K562 (cell line): ENCODE results near the gene ACSL3. TPM values are rescaled to one million over a fixed set of nuclear protein-coding genes. Genes with fewer than 3 reads are reported as not detected.

Experiments used
- ATAC-seq: fragments of 200-7000 bp; cut with Tn5 transposase; 3 replicates; pipeline ENCODE4 v1.9.1; 2020; ENCODE audit warnings: moderate library complexity
- BruUV-seq: library from RNA; stranded (reverse); fragments of 400-500 nt; replicated peaks from 2 replicates; lab custom pipeline; 2021; lab: Mats Ljungman, UMichigan
- CTCF ChIA-PET: fragments of 300-600 bp; formaldehyde crosslinking; extraction: SDS; loops from one replicate; lab custom pipeline; 2021; ENCODE audit warnings: low intra/inter-chr PET ratio; lab: Yijun Ruan, JAX
- POLR2A ChIA-PET: fragments of 300-600, 350-650 bp; sonication (Branson Sonifier 250); formaldehyde crosslinking; extraction: SDS; loops from one replicate; lab custom pipeline; 2021; ENCODE audit warnings: antibody characterized with exemption, inconsistent platforms; lab: Yijun Ruan, JAX
- DNase-seq, 4 experiments: peaks; one replicate each; pipeline versions ENCODE4 v3.0.0 to v3.0.0-alpha.2; 2011 to 2018; ENCODE audit warnings: low spot score in 3 of 4, mixed read lengths in 3 of 4; ENCODE audit errors: extremely low read depth in 1 of 4
- FAIRE-seq: peaks from 2 replicates; lab custom pipeline; 2011; peaks lifted over from hg19 to GRCh38; lab: Jason Lieb, UNC
- H2AFZ ChIP-seq: 2 replicates; pipeline ENCODE4 v1.6.0; 2011; ENCODE audit warnings: low read depth, low read length, control low read depth, inconsistent platforms
- H3K27ac ChIP-seq: fragments of 200-600 bp; 3 replicates; pipeline ENCODE4 v1.8.0; 2011; ENCODE audit warnings: low read depth, mild to moderate bottlenecking, control low read depth, inconsistent platforms, low read length, moderate library complexity, mixed read lengths; ENCODE audit errors: extremely low read depth
- H3K27me3 ChIP-seq, 2 experiments: fragments of 300-600 bp in 1 of 2; 2 replicates in 1 of 2; 3 replicates in 1 of 2; pipeline versions ENCODE4 v1.6.0 to v1.8.0; 2011; ENCODE audit warnings: inconsistent platforms in 2 of 2, low read length in 2 of 2, mild to moderate bottlenecking in 1 of 2, mixed read lengths in 1 of 2, moderate library complexity in 1 of 2; ENCODE audit not compliant: control insufficient read depth in 2 of 2, insufficient read depth in 2 of 2
- H3K36me3 ChIP-seq: fragments of 300-600 bp; 3 replicates; pipeline ENCODE4 v1.8.0; 2011; ENCODE audit warnings: mild to moderate bottlenecking, low read length, inconsistent platforms; ENCODE audit not compliant: control insufficient read depth, insufficient read depth
- H3K4me1 ChIP-seq, 2 experiments: fragments of 200-600 bp in 1 of 2; replicated peaks in 1 of 2; 2 replicates in 1 of 2; 3 replicates in 1 of 2; pipeline versions ENCODE4 v1.5.1 to v1.8.0; 2011; ENCODE audit warnings: inconsistent platforms in 2 of 2, low read length in 2 of 2, mild to moderate bottlenecking in 1 of 2, mixed read lengths in 1 of 2, moderate library complexity in 1 of 2; ENCODE audit not compliant: control insufficient read depth in 2 of 2, insufficient read depth in 2 of 2
- H3K4me2 ChIP-seq: 2 replicates; pipeline ENCODE4 v1.6.1; 2011; ENCODE audit warnings: low read length, control low read depth, inconsistent platforms, mixed read lengths; ENCODE audit not compliant: insufficient read depth
- H3K4me3 ChIP-seq: fragments of 200-600 bp; sonication (generic), shearing (Covaris generic); 2 replicates; pipeline ENCODE4 v1.5.1; 2016; ENCODE audit warnings: control low read depth, inconsistent platforms
- H3K79me2 ChIP-seq: fragments of 200-600 bp; 3 replicates; pipeline ENCODE4 v1.8.0; 2011; ENCODE audit warnings: low read length, inconsistent platforms; ENCODE audit not compliant: control insufficient read depth, insufficient read depth
- H3K9ac ChIP-seq, 2 experiments: 2 replicates each; pipeline versions ENCODE4 v1.6.0 to v1.6.1; 2011; ENCODE audit warnings: low read depth in 2 of 2, low read length in 2 of 2, control low read depth in 1 of 2, inconsistent platforms in 1 of 2, mild to moderate bottlenecking in 1 of 2, mixed read lengths in 1 of 2; ENCODE audit not compliant: insufficient read depth in 1 of 2
- H3K9me1 ChIP-seq: one replicate; pipeline ENCODE4 v1.6.0; 2011; ENCODE audit warnings: inconsistent platforms, mild to moderate bottlenecking, low read length, moderate library complexity; ENCODE audit not compliant: control insufficient read depth, insufficient read depth
- H3K9me3 ChIP-seq: replicated peaks from 2 replicates; pipeline ENCODE4 v1.5.1; 2011; ENCODE audit warnings: low read depth, low read length, inconsistent platforms; ENCODE audit not compliant: control insufficient read depth, insufficient read depth
- H4K20me1 ChIP-seq: replicated peaks from 2 replicates; pipeline ENCODE4 v1.6.1; 2011; ENCODE audit warnings: low read length, inconsistent platforms, mixed read lengths; ENCODE audit not compliant: control insufficient read depth, insufficient read depth
- CTCF ChIP-seq, 3 experiments: IDR thresholded peaks in 2 of 3; conservative IDR thresholded peaks in 1 of 3; 2 replicates each; pipeline ENCODE4 v1.5.1; 2011 to 2012; ENCODE audit warnings: low read length in 3 of 3, mild to moderate bottlenecking in 3 of 3, control low read depth in 2 of 3, improper control_type of control experiment in 1 of 3, inconsistent platforms in 1 of 3, low read depth in 1 of 3, mixed read lengths in 1 of 3, moderate library complexity in 1 of 3; ENCODE audit not compliant: insufficient read depth in 2 of 3
- HOXB6 ChIP-seq: fragments of 250-450 bp; sonication (Bioruptor Pico); IDR thresholded peaks from 2 replicates; pipeline ENCODE4 v1.5.1; 2022; ENCODE audit warnings: mild to moderate bottlenecking, borderline replicate concordance
- JUND ChIP-seq, 2 experiments: IDR thresholded peaks; 2 replicates in 1 of 2; 3 replicates in 1 of 2; pipeline ENCODE4 v1.6.1; 2011; ENCODE audit warnings: borderline replicate concordance in 2 of 2, low read depth in 2 of 2, low read length in 2 of 2, improper control_type of control experiment in 1 of 2, missing biosample characterization in 1 of 2, missing genetic modification characterization in 1 of 2, missing genetic modification reagents in 1 of 2
- MTA1 ChIP-seq: fragments of 450-650 bp; IDR thresholded peaks from 2 replicates; pipeline ENCODE4 v1.6.1; 2017; ENCODE audit warnings: borderline replicate concordance
- RAD21 ChIP-seq, 2 experiments: fragments of 250-450 bp in 1 of 2; fragments of 450-650 bp in 1 of 2; sonication (Bioruptor Pico) in 1 of 2; formaldehyde crosslinking in 1 of 2; IDR thresholded peaks in 1 of 2; conservative IDR thresholded peaks in 1 of 2; 2 replicates each; pipeline versions ENCODE4 v1.4.0 to v1.8.0; 2020 to 2022; ENCODE audit warnings: mild to moderate bottlenecking in 2 of 2, moderate library complexity in 1 of 2
- REST ChIP-seq, 2 experiments: fragments of 450-650 bp; formaldehyde crosslinking in 1 of 2; IDR thresholded peaks; 2 replicates each; pipeline versions ENCODE4 v1.4.0 to v1.6.1; 2014 to 2020; ENCODE audit warnings: mild to moderate bottlenecking in 2 of 2, borderline replicate concordance in 1 of 2, low read depth in 1 of 2
- SMC3 ChIP-seq: conservative IDR thresholded peaks from 2 replicates; pipeline ENCODE4 v1.6.1; 2011; ENCODE audit warnings: low read depth, low read length, improper control_type of control experiment; ENCODE audit not compliant: insufficient read depth
- TBL1XR1 ChIP-seq, 2 experiments: IDR thresholded peaks; 2 replicates each; pipeline ENCODE4 v1.6.1; 2012; ENCODE audit warnings: improper control_type of control experiment in 2 of 2, low read length in 2 of 2, mild to moderate bottlenecking in 1 of 2
- ZNF778 ChIP-seq: fragments of 450-650 bp; formaldehyde crosslinking; IDR thresholded peaks from 2 replicates; pipeline ENCODE4 v1.4.0; 2020; ENCODE audit warnings: mild to moderate bottlenecking, moderate library complexity
- WGBS: fragments of 100-300 bp; shearing (Covaris generic); methylation state at CpG from one replicate; pipeline ENCODE4 v1.1.6; 2016; ENCODE audit warnings: low coverage, mixed read lengths; ENCODE audit not compliant: insufficient coverage; ENCODE audit errors: missing lambda C conversion rate; 5-methylcytosine and 5-hydroxymethylcytosine counted together
- in situ Hi-C: fragments of 300-500 bp; cut with MboI; formaldehyde crosslinking; loops from 4 replicates; pipeline ENCODE4 v1.15.0; 2018; ENCODE audit warnings: inconsistent platforms, mixed read lengths
- intact Hi-C: fragments of 100-400 bp; cut with micrococcal nuclease; formaldehyde crosslinking; loops from 2 replicates; pipeline ENCODE4 v1.14.2; 2022
- polyA plus RNA-seq, 8 experiments: library from polyadenylated mRNA; depleted of rRNA in 4 of 8; stranded (reverse) in 5 of 8; unstranded in 3 of 8; fragments of >200 nt; fragmentation: Nextera tagmentation in 2 of 8; fragmentation: Illumina TruSeq in 1 of 8; extraction: Ambion mirVana in 2 of 8; extraction: Trizol in 1 of 8; gene quantifications; 2 replicates each; pipeline versions ENCODE4 v1.2.1 to v1.2.3, GENCODE V29; 2011 to 2014; ENCODE audit warnings: inconsistent platforms in 1 of 8, missing spikeins in 1 of 8
- total RNA-seq, 7 experiments: library from RNA; depleted of rRNA in 6 of 7; stranded (reverse); fragments of >200 nt in 6 of 7; fragmentation: Illumina TruSeq in 2 of 7; extraction: Trizol in 2 of 7; gene quantifications; 2 replicates each; pipeline versions ENCODE4 v1.2.1 to v1.2.3, GENCODE V29; 2011 to 2021; ENCODE audit warnings: low replicate concordance in 1 of 7

Gene ACSL3
- total and polyA plus RNA-seq, 9 of the 15 experiments (the other 6 are each of a cell fraction or from before 2014, with no cell fraction given): 21.3 to 123 (median 85.2) TPM

GRCh38 chr2:222939208-222939856 lies 78.5 kb downstream of the ACSL3 start:
- H3K27ac ChIP-seq: no peak overlapping the region
- no peak overlapping the region for H2AFZ ChIP-seq
- peak; percentile 93 for ATAC-seq
- in situ Hi-C loops (no loop called here), intact Hi-C loops (loop anchor here (1.0 to 2.0 kb wide), 3 partner anchors 24 to 249 kb away; no protein-coding TSS in a partner anchor)
- H3K27me3 ChIP-seq: no peaks in the 10 kb centered on the region
- FAIRE-seq: peak; percentile 93
- peak; percentile 22 to 74 (median 34) for DNase-seq
- WGBS: 50% methylated on average over 5 of the region's 6 CpGs
- no peaks in the 10 kb centered on the region for H3K9me1 ChIP-seq
- H3K4me3 ChIP-seq: no peak overlapping the region
- H3K9me3 ChIP-seq: no peaks in the 10 kb centered on the region; the same call in 1 of the 2 replicates
- POLR2A ChIA-PET: interaction anchor here (0.7 to 1.2 kb wide), 4 partner anchors 8 to 277 kb away, joined by 3 to 4 read pairs (median 4); no protein-coding TSS in a partner anchor
- H3K36me3 ChIP-seq: peaks cover 65% of the 10 kb centered on the region; the same call in 2 of the 3 replicates
- no peaks in the 10 kb centered on the region for H3K4me1 ChIP-seq
- no peaks in the 10 kb centered on the region; the same call in 1 of the 2 replicates for H4K20me1 ChIP-seq
- peaks cover 15% of the 10 kb centered on the region for H3K79me2 ChIP-seq
- CTCF ChIA-PET: interaction anchor here (0.6 to 2.0 kb wide), 4 partner anchors 231 to 913 kb away, joined by 3 to 17 read pairs (median 8); no protein-coding TSS in a partner anchor
- H3K9ac ChIP-seq: no peak overlapping the region
- no peak overlapping the region for H3K4me2 ChIP-seq
- no TSS peak for BruUV-seq
- peak; percentile 56 to 76 for TF ChIP-seq RAD21 (CRISPR knock-in tag; conservative IDR thresholded peaks at IDR 0.05 in 1 of 2, IDR thresholded peaks at IDR 0.05 in 1 of 2)
- peak; percentile 68 for TF ChIP-seq SMC3
- 0 out of 2 replicates have a peak, but pooled peaks have one; percentile 14 for TF ChIP-seq JUND (IDR thresholded peaks at IDR 0.05; ENCODE audit: borderline replicate concordance, low read depth, low read length)
- TF ChIP-seq JUND (tag; IDR thresholded peaks at IDR 0.05; ENCODE audit: borderline replicate concordance, low read depth, low read length): no peak
- peak; percentile 78 to 98 (median 93) for TF ChIP-seq CTCF (IDR thresholded peaks at IDR 0.05 in 2 of 3, conservative IDR thresholded peaks at IDR 0.05 in 1 of 3; ENCODE audit: insufficient read depth in 2 of 3, low read depth in 1 of 3, low read length in 3 of 3)
- TF ChIP-seq MTA1: no peak
- no peak for TF ChIP-seq HOXB6 (CRISPR knock-in tag)
- peak; percentile 72 for TF ChIP-seq REST (IDR thresholded peaks at IDR 0.05; ENCODE audit: borderline replicate concordance)
- TF ChIP-seq REST (CRISPR knock-in tag; IDR thresholded peaks at IDR 0.05; ENCODE audit: low read depth): no peak
- no peak for TF ChIP-seq ZNF778
- TF ChIP-seq TBL1XR1 (IDR thresholded peaks at IDR 0.05; ENCODE audit: low read length in 2 of 2): peak in 1 of 2 experiments; percentile 18; a peak in 1 of 4 replicates
